ENCODE data around the gene METAP1. TPM values are rescaled to one million over a fixed set of nuclear protein-coding genes. Genes with fewer than 3 reads are reported as not detected.
"Not testable (repeated sequence)": the region's sequence is repeated elsewhere in the genome, so short reads cannot be mapped to it uniquely, and the experiment has no call there.

The METAP1 gene
- total RNA-seq, 1 donor from 2014 or later, result 20.2 TPM

GRCh38 chr4:99058228-99058627 is 62.7 kb downstream of the METAP1 start:
- DNase-seq (ENCODE audit: low spot score), result no peak

- DNase-seq (ENCODE audit: low spot score), result no peak
Observed at GRCh38 chr4:99059550-99059949, 64.0 kb downstream of the METAP1 start.

GRCh38 chr4:99061048-99061700 is 65.7 kb downstream of the METAP1 start:
- DNase-seq (ENCODE audit: low spot score), result no peak

GRCh38 chr4:99062120-99062519 is 66.6 kb downstream of the METAP1 start:
- DNase-seq (ENCODE audit: low spot score), result no peak

- not testable (repeated sequence) for DNase-seq (ENCODE audit: low spot score)
Observed at GRCh38 chr4:99065521-99065920, 70.0 kb downstream of the METAP1 start.

- DNase-seq (ENCODE audit: low spot score), result no peak
Observed at GRCh38 chr4:99067617-99068016, 72.1 kb downstream of the METAP1 start.

- no peak for DNase-seq (ENCODE audit: low spot score)
Observed at GRCh38 chr4:99071159-99071558, 75.6 kb downstream of the METAP1 start.

- no peak for DNase-seq (ENCODE audit: low spot score)
Observed at GRCh38 chr4:99074816-99075215, 79.3 kb downstream of the METAP1 start.

- no peak for DNase-seq (ENCODE audit: low spot score)
Observed at GRCh38 chr4:99076292-99076976, 80.9 kb downstream of the METAP1 start.

GRCh38 chr4:99077177-99077576 is 81.7 kb downstream of the METAP1 start:
- DNase-seq (ENCODE audit: low spot score), result no peak

GRCh38 chr4:99078336-99078735 is 82.8 kb downstream of the METAP1 start:
- no peak for DNase-seq (ENCODE audit: low spot score)

GRCh38 chr4:99078931-99079624 is 83.6 kb downstream of the METAP1 start:
- no peak for DNase-seq (ENCODE audit: low spot score)

- DNase-seq (ENCODE audit: low spot score), result no peak
Observed at GRCh38 chr4:99079625-99080295, 84.2 kb downstream of the METAP1 start.

- not testable (repeated sequence) for DNase-seq (ENCODE audit: low spot score)
Observed at GRCh38 chr4:99080869-99081268, 85.3 kb downstream of the METAP1 start.

GRCh38 chr4:99082192-99082591 is 86.7 kb downstream of the METAP1 start:
- no peak for DNase-seq (ENCODE audit: low spot score)

GRCh38 chr4:99084595-99084994 is 89.1 kb downstream of the METAP1 start:
- DNase-seq (ENCODE audit: low spot score), result no peak

- peak; percentile 67 for DNase-seq (ENCODE audit: low spot score)
Observed at GRCh38 chr4:99088023-99088449, 92.5 kb downstream of the METAP1 start.

- peak; percentile 91 for DNase-seq (ENCODE audit: low spot score)
Observed at GRCh38 chr4:99088481-99089365, 93.2 kb downstream of the METAP1 start, which contains the start of gene ADH5. ADH5 (minus strand) TSS chr4:99088788; CDS start chr4:99088700, 88 bp downstream.

- no peak for DNase-seq (ENCODE audit: low spot score)
Observed at GRCh38 chr4:99090481-99091215, 95.1 kb downstream of the METAP1 start.

GRCh38 chr4:99091216-99091575 is 95.7 kb downstream of the METAP1 start:
- DNase-seq (ENCODE audit: low spot score), result no peak
